Astrocyte of the spinal cord (primary cell): ENCODE data around the gene CRYBA2.

ENCODE experiments used
- DNase-seq: peaks from one replicate; pipeline ENCODE4 v3.0.0; 2011; ENCODE audit warnings: low read depth, low spot score
- H3K4me3 ChIP-seq: 2 replicates; pipeline ENCODE4 v1.5.1; 2011; ENCODE audit warnings: low read depth, mild to moderate bottlenecking, low read length, moderate library complexity
- CTCF ChIP-seq: IDR thresholded peaks from 2 replicates; pipeline ENCODE4 v1.5.1; 2012; ENCODE audit warnings: low read depth, mild to moderate bottlenecking, low read length, inconsistent platforms
- in situ Hi-C: cut with HindIII; loops from 2 replicates; pipeline ENCODE4 v1.10.0; 2017; ENCODE audit warnings: low sequenced_read_pairs

Gene CRYBA2

DNA sequence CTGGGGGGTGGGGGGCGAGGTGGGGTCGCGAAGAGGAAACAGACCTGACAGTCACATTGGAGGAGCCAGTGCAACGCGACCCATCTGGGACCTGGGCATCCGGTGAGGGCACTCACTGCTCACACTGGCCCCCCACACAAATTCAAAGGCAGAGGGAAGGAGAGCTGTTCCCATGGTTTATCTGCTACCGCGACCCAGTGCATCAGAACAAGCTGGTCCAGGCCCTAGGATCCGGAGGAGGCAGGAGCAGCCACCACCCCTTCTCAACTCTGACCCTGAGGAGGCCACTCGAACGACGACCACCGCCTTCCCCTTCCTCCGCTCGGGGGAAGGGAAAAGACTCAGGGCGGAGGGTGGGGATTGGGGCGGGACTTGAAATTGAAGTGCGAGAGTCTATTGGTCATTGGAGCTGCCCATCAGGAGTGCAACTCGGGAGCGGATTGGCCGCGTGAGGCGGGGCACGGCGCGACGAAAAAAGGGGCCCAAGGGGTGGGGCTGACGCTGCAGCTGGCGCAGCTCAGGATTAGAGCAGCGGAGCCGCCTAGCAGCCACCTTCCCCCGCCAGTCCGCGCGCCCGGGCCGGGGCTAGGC, 34.0 kb downstream of the CRYBA2 start, which contains the start of gene CDK5R2:
TSS of gene CDK5R2 (plus strand) at position 526 of the 591 bp plus-strand sequence. CDS start 155 bp downstream, outside the sequence.
- in situ Hi-C loops, result no loop called here
- no peak for TF ChIP-seq CTCF
- peak; percentile 70 for DNase-seq
- peak within 1 kb of the TSS; percentile 18 for H3K4me3 ChIP-seq

DNA sequence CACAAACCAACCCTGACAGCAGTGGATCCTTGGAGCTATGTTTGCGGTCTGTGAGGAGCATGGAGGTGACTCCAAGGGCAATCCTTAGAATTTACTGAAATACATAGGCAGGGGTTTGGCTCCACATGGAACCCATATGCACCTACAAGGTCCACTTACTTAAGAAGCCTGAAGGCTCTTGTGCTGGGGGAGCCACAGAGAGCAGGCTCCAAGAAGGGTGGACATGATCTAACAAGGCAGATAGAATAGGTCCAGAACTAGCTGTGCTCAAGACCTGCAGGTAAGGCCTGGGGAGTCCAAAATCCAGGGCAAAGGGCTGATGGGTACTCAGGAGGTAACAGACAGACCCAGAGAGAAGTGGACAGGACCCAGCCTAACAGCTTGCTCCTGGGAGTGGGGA, 34.9 kb downstream of the CRYBA2 start:
- in situ Hi-C loops, result no loop called here
- no peak overlapping the region for H3K4me3 ChIP-seq
- DNase-seq, result no peak
- TF ChIP-seq CTCF, result no peak

DNA sequence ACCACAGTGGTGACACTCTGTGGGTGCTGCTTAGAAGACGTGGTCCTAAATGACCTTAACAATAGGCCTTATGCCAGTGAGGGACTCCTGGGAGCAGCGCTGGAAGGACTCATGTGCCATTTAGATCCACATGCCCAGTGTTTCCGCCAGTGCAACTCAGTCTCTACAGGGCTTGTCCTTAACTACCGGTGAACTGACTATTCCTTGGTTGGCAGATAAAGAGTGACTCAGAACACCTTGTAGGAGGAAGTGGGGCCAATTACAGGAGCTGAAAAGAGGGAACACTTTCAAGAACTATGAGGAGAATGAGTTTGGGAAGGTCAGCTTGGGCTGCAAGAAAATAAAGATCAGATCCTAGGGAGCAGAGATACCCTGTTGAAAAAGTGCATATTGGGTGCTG, 35.6 kb downstream of the CRYBA2 start:
- no peak overlapping the region for H3K4me3 ChIP-seq
- in situ Hi-C loops, result no loop called here
- TF ChIP-seq CTCF, result no peak
- no peak for DNase-seq

GRCh38 chr2:218956039-218956438, 37.2 kb downstream of the CRYBA2 start:
- TF ChIP-seq CTCF, result no peak
- DNase-seq, result no peak
- H3K4me3 ChIP-seq, result no peak overlapping the region
- in situ Hi-C loops, result no loop called here

DNA sequence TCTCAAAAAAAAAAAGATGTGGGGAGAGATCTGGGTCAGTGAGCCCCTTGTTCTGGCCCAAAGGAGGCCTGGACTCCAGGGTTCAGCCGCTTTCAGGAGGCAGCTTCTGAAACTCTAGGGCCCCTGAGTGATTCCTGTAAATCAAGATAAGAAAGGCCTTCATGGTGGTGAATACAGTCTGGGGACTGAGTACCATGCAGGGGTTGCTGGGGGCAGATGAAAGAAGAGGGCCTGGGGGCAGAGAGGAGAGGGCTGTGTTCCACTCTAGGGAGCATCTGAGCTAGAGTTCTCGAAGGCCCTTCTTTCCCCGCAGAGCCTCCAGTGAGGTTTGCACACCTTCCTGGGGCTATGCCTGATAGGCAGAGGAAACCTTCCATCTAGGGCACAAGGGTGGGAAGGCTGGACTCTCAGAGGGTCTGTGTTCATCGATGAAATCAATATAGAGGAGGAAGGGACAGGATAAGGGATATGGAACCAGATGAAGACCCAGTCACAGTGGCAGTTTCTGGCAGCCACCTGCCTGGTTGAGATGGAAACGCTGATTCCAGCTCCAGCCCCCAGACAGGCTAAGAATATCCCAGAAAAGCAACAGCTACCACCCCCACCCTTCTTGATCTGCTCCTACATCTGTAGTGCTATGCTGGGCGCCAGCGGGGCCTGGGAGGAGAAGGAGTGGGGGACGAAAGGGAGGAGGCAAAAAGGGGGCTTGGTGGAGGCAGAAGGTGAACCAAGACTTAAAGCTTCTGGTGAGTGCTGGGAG, 38.5 kb downstream of the CRYBA2 start:
- no peak for DNase-seq
- H3K4me3 ChIP-seq, result no peak overlapping the region
- TF ChIP-seq CTCF, result no peak
- in situ Hi-C loops, result no loop called here

- in situ Hi-C loops, result no loop called here
- no peak overlapping the region for H3K4me3 ChIP-seq
- peak; percentile 8 for TF ChIP-seq CTCF
- DNase-seq, result no peak
Observed at GRCh38 chr2:218953366-218953954, 39.8 kb downstream of the CRYBA2 start.
